Stimulated activated CD8-positive, alpha-beta memory T cell treated with anti-CD3 and anti-CD28 coated beads, Interleukin-12 subunit alpha, Interleukin-12 subunit beta, amount 100 ng/mL, for 4 hours (primary cell): Measurements from ENCODE around the gene STK11.

Source experiments
- DNase-seq: peaks from one replicate; pipeline ENCODE4 v3.0.0-alpha.2; 2020; ENCODE audit warnings: low read depth

STK11 gene

GRCh38 chr19:1262623-1263123 is 57.1 kb downstream of the STK11 start:
- DNase-seq: no peak

GRCh38 chr19:1263188-1263587 is 57.6 kb downstream of the STK11 start:
- DNase-seq: no peak

GRCh38 chr19:1264801-1265614 is 59.4 kb downstream of the STK11 start:
- DNase-seq: no peak

GRCh38 chr19:1265615-1266128 is 60.1 kb downstream of the STK11 start:
- no peak for DNase-seq

GRCh38 chr19:1266129-1266915 is 60.7 kb downstream of the STK11 start:
- DNase-seq: peak; percentile 81

GRCh38 chr19:1266916-1267476 is 61.4 kb downstream of the STK11 start:
- peak; percentile 62 for DNase-seq

- no peak for DNase-seq
These were observed 62.1 kb downstream of the STK11 start for GRCh38 chr19:1267477-1268225.

GRCh38 chr19:1268226-1269064 is 62.9 kb downstream of the STK11 start:
- no peak for DNase-seq

GRCh38 chr19:1269065-1269477 is 63.5 kb downstream of the STK11 start, which contains the start of gene CIRBP:
Gene CIRBP, plus strand, starts transcription at chr19:1269332. Its CDS starts 1,602 bp downstream, at chr19:1270934.
- peak; percentile 99 for DNase-seq

- DNase-seq: peak; percentile 83
These were observed 64.1 kb downstream of the STK11 start for GRCh38 chr19:1269478-1270212.

- DNase-seq: no peak
These were observed 64.8 kb downstream of the STK11 start for GRCh38 chr19:1270213-1270853.

GRCh38 chr19:1270854-1271527 is 65.4 kb downstream of the STK11 start:
- no peak for DNase-seq

GRCh38 chr19:1271528-1272422 is 66.2 kb downstream of the STK11 start:
- DNase-seq: no peak

GRCh38 chr19:1272423-1273262 is 67.1 kb downstream of the STK11 start:
- DNase-seq: no peak

- no peak for DNase-seq
These were observed 67.9 kb downstream of the STK11 start for GRCh38 chr19:1273263-1274041.
